Endothelial cell of umbilical vein (primary cell): Measurements from ENCODE around the gene RILPL1. TPM values are rescaled to one million over a fixed set of nuclear protein-coding genes. Genes with fewer than 3 reads are reported as not detected.

ENCODE experiments used
- BruUV-seq: library from RNA; stranded (reverse); fragments of 400-500 nt; replicated peaks from 2 replicates; lab custom pipeline; 2021; lab: Mats Ljungman, UMichigan
- CTCF ChIA-PET: fragments of 300-600, 350-600 bp; sonication (Branson Sonifier 250); formaldehyde crosslinking; loops from one replicate; lab custom pipeline; 2021; ENCODE audit warnings: antibody characterized with exemption, inconsistent platforms; lab: Charles Lee
- POLR2A ChIA-PET: fragments of 300-600, 350-600 bp; sonication (Branson Sonifier 250); formaldehyde crosslinking; loops from one replicate; lab custom pipeline; 2021; ENCODE audit warnings: antibody characterized with exemption, inconsistent platforms; lab: Charles Lee
- DNase-seq: peaks from one replicate; pipeline ENCODE4 v3.0.0-alpha.2; 2011; ENCODE audit warnings: low read depth, low spot score
- FAIRE-seq: peaks from 2 replicates; lab custom pipeline; 2011; peaks lifted over from hg19 to GRCh38; lab: Jason Lieb, UNC
- H2AFZ ChIP-seq: 2 replicates; pipeline ENCODE4 v1.6.0; 2012; ENCODE audit warnings: low read depth, low read length, control low read depth, inconsistent platforms
- H3K27ac ChIP-seq: 2 replicates; pipeline ENCODE4 v1.5.1; 2011; ENCODE audit warnings: low read depth, mild to moderate bottlenecking, control low read depth, low read length, moderate library complexity; ENCODE audit not compliant: insufficient read depth
- H3K27me3 ChIP-seq, 2 experiments: 2 replicates each; pipeline versions ENCODE4 v1.6.0 to v1.6.1; 2011; ENCODE audit warnings: low read length in 2 of 2, mixed read lengths in 1 of 2; ENCODE audit not compliant: control insufficient read depth in 2 of 2, insufficient read depth in 2 of 2
- H3K36me3 ChIP-seq, 2 experiments: 2 replicates in 1 of 2; 3 replicates in 1 of 2; pipeline ENCODE4 v1.5.1; 2011; ENCODE audit warnings: low read length in 2 of 2, mild to moderate bottlenecking in 1 of 2, moderate library complexity in 1 of 2; ENCODE audit not compliant: control insufficient read depth in 2 of 2, insufficient read depth in 2 of 2; ENCODE audit errors: extremely low read depth in 1 of 2
- H3K4me1 ChIP-seq: 3 replicates; pipeline ENCODE4 v1.5.1; 2011; ENCODE audit warnings: mild to moderate bottlenecking, low read length; ENCODE audit not compliant: control insufficient read depth, insufficient read depth; ENCODE audit errors: extremely low read depth
- H3K4me2 ChIP-seq: 2 replicates; pipeline ENCODE4 v1.6.1; 2011; ENCODE audit warnings: low read length, control low read depth, mixed read lengths; ENCODE audit not compliant: insufficient read depth
- H3K4me3 ChIP-seq, 3 experiments: fragments of 200-600 bp in 1 of 3; sonication (generic), shearing (Covaris generic) in 1 of 3; replicated peaks in 1 of 3; 2 replicates each; pipeline ENCODE4 v1.5.1; 2011 to 2016; ENCODE audit warnings: control low read depth in 3 of 3, low read length in 3 of 3, mild to moderate bottlenecking in 2 of 3, inconsistent platforms in 1 of 3, low read depth in 1 of 3, moderate library complexity in 1 of 3; ENCODE audit not compliant: insufficient read depth in 1 of 3
- H3K79me2 ChIP-seq: 2 replicates; pipeline ENCODE4 v1.6.0; 2012; ENCODE audit warnings: low read length, inconsistent platforms; ENCODE audit not compliant: control insufficient read depth, insufficient read depth
- H3K9ac ChIP-seq: replicated peaks from 2 replicates; pipeline ENCODE3; 2011; ENCODE audit warnings: low read length, control low read depth; ENCODE audit not compliant: insufficient read depth; ENCODE audit errors: extremely low read depth
- H3K9me1 ChIP-seq: replicated peaks from 3 replicates; pipeline ENCODE4 v1.6.0; 2011; ENCODE audit warnings: mild to moderate bottlenecking, low read length; ENCODE audit not compliant: control insufficient read depth, insufficient read depth; ENCODE audit errors: extremely low read depth
- H3K9me3 ChIP-seq: replicated peaks from 2 replicates; pipeline ENCODE4 v1.5.1; 2012; ENCODE audit warnings: low read length, inconsistent platforms; ENCODE audit not compliant: control insufficient read depth, insufficient read depth
- H4K20me1 ChIP-seq: replicated peaks from 2 replicates; pipeline ENCODE3; 2011; ENCODE audit warnings: mild to moderate bottlenecking, low read length; ENCODE audit not compliant: control insufficient read depth, insufficient read depth; ENCODE audit errors: extremely low read depth
- EZH2 ChIP-seq: IDR thresholded peaks from 2 replicates; pipeline ENCODE4 v1.6.1; 2012; ENCODE audit warnings: borderline replicate concordance, low read depth, mild to moderate bottlenecking, moderate library complexity, low read length, inconsistent platforms; ENCODE audit not compliant: severe bottlenecking
- FOS ChIP-seq: IDR thresholded peaks from 2 replicates; pipeline ENCODE4 v1.6.1; 2011; ENCODE audit warnings: mild to moderate bottlenecking, low read length, moderate library complexity, borderline replicate concordance; ENCODE audit not compliant: insufficient read depth
- GATA2 ChIP-seq: IDR thresholded peaks from 2 replicates; pipeline ENCODE4 v1.7.0; 2011; ENCODE audit warnings: low read depth, mild to moderate bottlenecking, moderate library complexity, mixed read lengths, low read length; ENCODE audit not compliant: insufficient read length, insufficient read depth
- JUN ChIP-seq: IDR thresholded peaks from 2 replicates; pipeline ENCODE4 v1.6.1; 2011; ENCODE audit warnings: borderline replicate concordance, low read depth; ENCODE audit not compliant: insufficient read length, insufficient read depth
- MYC ChIP-seq: IDR thresholded peaks from one replicate; pipeline ENCODE4 v1.6.1; 2011; ENCODE audit warnings: mild to moderate bottlenecking, low read depth, low read length
- POLR2A ChIP-seq: IDR thresholded peaks from 2 replicates; pipeline ENCODE4 v1.6.1; 2012; ENCODE audit warnings: low read depth, mild to moderate bottlenecking, control low read depth, low read length
- POLR2AphosphoS5 ChIP-seq: IDR thresholded peaks from 2 replicates; pipeline ENCODE4 v1.6.1; 2012; ENCODE audit warnings: low read depth, mild to moderate bottlenecking, control low read depth, low read length, moderate library complexity; ENCODE audit not compliant: insufficient read depth
- dilution Hi-C: fragments of 300-500 bp; cut with MboI; formaldehyde crosslinking; loops from one replicate; pipeline ENCODE4 v1.15.0; 2019; ENCODE audit warnings: low sequenced_read_pairs; ENCODE audit not compliant: extremely low pct_ligation_motif_present
- intact Hi-C: fragments of 100-400 bp; cut with micrococcal nuclease; formaldehyde crosslinking; loops from one replicate; pipeline ENCODE4 v1.10.0; 2022
- polyA plus RNA-seq, 4 experiments: library from polyadenylated mRNA; depleted of rRNA in 3 of 4; stranded (reverse) in 3 of 4; unstranded in 1 of 4; fragments of >200 nt; gene quantifications; 2 replicates each; pipeline versions ENCODE4 v1.2.1 to v1.2.3, GENCODE V29; 2011 to 2012; ENCODE audit warnings: missing spikeins in 1 of 4
- total RNA-seq: library from RNA; stranded (reverse); gene quantifications from 2 replicates; pipeline ENCODE4 v1.2.3, GENCODE V29; 2021
- TF ChIP-seq, protein P1 (sequence below): IDR thresholded peaks from 2 replicates; pipeline ENCODE4 v1.6.1; 2011; ENCODE audit not compliant: insufficient read depth, insufficient read length
- TF ChIP-seq, protein P2 (sequence below), 2 donors: IDR thresholded peaks; 1 replicate in 1 of 2; 2 replicates in 1 of 2; pipeline ENCODE4 v1.5.1; 2011; ENCODE audit warnings: low read length in 2 of 2, mild to moderate bottlenecking in 2 of 2, moderate library complexity in 2 of 2, control low read depth in 1 of 2, inconsistent platforms in 1 of 2, low read depth in 1 of 2; ENCODE audit not compliant: insufficient read depth in 1 of 2; ENCODE audit errors: extremely low read depth in 1 of 2

The RILPL1 gene
- total and polyA plus RNA-seq, 2 donors (not counting 3 experiments of a cell fraction or from before 2014, with no cell fraction given): 30.4 to 34.3 TPM

DNA sequence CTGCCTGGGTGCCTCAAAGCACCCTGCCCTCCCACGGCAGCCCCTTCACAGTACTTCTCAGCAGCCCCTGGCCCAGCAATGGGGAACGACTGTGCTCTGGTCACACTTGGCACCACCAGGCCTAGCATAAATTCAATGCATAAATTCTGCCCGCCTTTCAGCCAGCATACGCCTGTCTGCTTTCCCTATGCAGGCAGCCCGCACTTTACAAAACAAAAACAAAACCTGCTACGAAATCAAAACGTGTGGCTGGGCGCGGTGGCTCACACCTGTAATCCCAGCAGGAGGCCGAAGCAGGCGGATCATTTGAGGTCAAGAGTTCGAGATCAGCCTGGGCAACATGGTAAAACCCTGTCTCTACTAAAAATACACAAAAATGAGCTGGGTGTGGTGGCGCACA lies 42.0 kb downstream of the RILPL1 start:
- Histone ChIP-seq H3K4me2 (no peak overlapping the region), H3K36me3 (peaks cover 0 to 6% of the 10 kb centered on the region in 2 experiments), H3K9me3 (no peaks in the 10 kb centered on the region), H3K4me1 (no peaks in the 10 kb centered on the region), H3K27ac (no peak overlapping the region), H2AFZ (no peak overlapping the region), H3K79me2 (no peaks in the 10 kb centered on the region), H3K4me3 (no peak overlapping the region), H3K9me1 (no peaks in the 10 kb centered on the region), H4K20me1 (no peaks in the 10 kb centered on the region), H3K9ac (no peak overlapping the region), H3K27me3 (no peaks in the 10 kb centered on the region)
- TF ChIP-seq, protein P1, sequence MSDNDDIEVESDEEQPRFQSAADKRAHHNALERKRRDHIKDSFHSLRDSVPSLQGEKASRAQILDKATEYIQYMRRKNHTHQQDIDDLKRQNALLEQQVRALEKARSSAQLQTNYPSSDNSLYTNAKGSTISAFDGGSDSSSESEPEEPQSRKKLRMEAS: no peak
- TF ChIP-seq, protein P2, sequence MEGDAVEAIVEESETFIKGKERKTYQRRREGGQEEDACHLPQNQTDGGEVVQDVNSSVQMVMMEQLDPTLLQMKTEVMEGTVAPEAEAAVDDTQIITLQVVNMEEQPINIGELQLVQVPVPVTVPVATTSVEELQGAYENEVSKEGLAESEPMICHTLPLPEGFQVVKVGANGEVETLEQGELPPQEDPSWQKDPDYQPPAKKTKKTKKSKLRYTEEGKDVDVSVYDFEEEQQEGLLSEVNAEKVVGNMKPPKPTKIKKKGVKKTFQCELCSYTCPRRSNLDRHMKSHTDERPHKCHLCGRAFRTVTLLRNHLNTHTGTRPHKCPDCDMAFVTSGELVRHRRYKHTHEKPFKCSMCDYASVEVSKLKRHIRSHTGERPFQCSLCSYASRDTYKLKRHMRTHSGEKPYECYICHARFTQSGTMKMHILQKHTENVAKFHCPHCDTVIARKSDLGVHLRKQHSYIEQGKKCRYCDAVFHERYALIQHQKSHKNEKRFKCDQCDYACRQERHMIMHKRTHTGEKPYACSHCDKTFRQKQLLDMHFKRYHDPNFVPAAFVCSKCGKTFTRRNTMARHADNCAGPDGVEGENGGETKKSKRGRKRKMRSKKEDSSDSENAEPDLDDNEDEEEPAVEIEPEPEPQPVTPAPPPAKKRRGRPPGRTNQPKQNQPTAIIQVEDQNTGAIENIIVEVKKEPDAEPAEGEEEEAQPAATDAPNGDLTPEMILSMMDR (IDR thresholded peaks at IDR 0.05; ENCODE audit: extremely low read depth in 1 of 2, insufficient read depth in 1 of 2, low read depth in 1 of 2, low read length in 2 of 2): no peak
- TF ChIP-seq MYC (no peak), GATA2 (no peak), JUN (no peak), POLR2AphosphoS5 (no peak), POLR2A (no peak), FOS (no peak), EZH2 (no peak)
- no peak for FAIRE-seq
- ChIA-PET CTCF (no interaction called here), POLR2A (no interaction called here)
- dilution Hi-C loops (no loop called here), intact Hi-C loops (no loop called here)
- no TSS peak for BruUV-seq
- no peak for DNase-seq
